ENCODE results near the gene APBA2.

Gene APBA2

GRCh38 chr15:29066838-29067237, 181.1 kb downstream of the APBA2 start:
- DNase-seq, result no peak

GRCh38 chr15:29067949-29068348, 182.2 kb downstream of the APBA2 start:
- DNase-seq, result no peak

DNA sequence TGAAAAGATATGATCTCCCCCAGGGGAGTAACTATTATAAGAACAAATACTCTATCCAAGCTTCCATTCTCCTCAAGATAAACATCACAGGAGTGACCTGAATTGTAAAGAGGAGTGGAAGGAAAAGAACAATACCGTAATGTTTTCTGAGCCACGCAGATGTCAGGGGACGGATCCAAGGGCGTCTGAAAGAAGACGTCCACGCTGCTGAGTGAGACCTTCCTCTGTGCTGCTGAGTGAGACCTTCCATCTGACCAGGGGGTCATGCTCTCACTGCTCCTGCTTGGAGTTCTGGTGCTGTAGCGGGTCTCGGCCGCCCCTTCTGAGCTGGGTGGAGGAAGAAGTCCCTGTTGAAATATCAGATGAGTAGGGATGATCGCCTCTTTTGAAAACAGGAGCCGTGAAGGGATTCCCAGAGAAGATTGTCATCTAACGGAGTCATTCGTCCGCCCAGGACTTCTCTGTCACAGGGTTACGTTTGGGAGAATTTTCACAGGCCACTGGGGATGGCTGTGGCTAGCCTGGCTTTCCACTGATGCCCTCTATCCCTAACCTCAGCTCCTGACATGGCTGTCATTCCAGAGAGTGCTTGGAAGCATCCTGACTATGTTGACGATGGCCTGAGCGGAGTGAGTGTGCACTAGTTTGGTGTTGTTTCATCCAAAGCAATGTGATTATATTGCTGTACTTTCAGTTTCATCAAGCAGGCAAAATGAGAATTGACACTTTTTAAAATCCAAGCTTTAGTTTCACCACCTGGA, 184.9 kb downstream of the APBA2 start:
- no peak for DNase-seq

- no peak for DNase-seq
These were observed 185.6 kb downstream of the APBA2 start for GRCh38 chr15:29071232-29071881.

DNA sequence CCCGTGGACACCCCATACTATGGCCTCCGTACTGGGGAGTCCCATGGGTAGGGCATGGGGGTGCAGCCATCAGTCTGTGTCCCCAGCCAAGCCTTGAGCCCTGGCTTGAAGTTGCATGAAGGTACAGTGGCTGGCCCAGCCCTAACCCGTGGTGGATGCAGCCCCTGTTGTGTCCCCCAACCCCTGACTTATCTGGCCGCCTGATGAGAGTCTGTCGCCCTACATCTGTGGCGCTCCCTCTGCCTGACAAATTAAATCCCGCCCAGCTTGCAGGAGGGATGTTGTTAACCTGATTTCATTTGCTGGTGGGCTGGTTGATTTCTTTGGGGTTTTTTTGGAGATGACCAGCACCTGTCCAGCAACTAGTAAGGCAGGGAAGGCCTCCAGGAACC, 186.1 kb downstream of the APBA2 start:
- no peak for DNase-seq

DNA sequence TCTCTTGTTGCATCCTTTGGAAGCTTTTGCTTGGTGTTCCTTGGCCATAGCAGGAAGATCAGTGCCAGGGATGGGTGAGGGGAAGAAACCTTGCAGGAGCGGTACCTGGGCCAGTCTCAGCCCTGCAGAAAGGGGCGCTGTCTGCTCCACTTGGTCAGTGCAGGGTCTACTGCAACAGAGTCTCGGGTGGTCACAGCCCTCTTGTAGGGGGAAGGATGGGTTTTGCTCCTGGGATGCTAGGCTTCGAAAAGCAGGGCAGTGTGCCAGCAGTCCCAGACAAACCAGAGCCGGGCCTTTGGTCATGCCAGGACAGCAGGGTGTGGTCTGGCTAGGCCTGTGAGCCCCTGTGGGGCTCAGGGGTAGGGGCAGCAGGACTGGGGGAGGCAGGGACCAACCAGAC, 186.7 kb downstream of the APBA2 start:
- no peak for DNase-seq

- DNase-seq, result no peak
These were observed 188.3 kb downstream of the APBA2 start for GRCh38 chr15:29074045-29074444.

GRCh38 chr15:29078541-29078940, 192.8 kb downstream of the APBA2 start:
- no peak for DNase-seq

DNA sequence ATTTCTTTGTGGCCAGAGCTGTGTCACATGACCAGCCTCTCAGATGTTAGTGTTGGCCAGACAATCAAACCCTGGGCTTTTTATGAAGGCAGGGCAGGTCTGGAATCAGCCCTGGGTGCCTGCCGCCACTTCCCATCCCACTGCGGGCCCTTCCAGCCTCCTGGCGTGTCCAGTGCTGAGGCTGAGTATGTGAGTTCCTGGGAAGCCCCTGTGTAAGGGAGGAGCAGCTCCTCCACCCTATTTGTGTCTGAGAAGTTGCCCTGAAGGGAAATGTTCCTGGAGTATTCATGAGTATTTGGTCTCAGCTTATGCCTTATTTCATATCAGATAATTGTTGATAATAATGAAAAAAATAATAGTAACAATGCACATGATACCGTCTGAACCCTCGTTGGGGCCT, 193.7 kb downstream of the APBA2 start:
- DNase-seq, result no peak

DNA sequence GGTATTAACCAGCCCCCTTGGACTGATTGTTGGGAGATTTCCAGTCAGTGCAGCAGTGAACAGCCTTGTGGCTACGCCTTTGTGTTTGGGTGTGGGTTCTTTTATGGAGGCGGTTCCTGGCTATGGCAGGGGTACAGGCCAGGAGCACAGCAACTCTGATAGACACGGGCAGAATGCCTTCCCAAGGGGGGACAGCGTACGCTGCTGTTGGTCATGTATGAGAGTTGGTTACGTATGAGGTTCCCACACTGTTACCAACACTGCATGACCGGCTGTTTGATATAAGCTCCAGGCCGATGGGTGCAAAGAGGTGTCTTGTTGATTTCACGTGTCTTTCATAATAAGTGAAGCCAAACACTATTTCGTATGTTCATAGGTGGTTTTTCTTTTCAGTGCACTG, 196.0 kb downstream of the APBA2 start:
- DNase-seq, result no peak

DNA sequence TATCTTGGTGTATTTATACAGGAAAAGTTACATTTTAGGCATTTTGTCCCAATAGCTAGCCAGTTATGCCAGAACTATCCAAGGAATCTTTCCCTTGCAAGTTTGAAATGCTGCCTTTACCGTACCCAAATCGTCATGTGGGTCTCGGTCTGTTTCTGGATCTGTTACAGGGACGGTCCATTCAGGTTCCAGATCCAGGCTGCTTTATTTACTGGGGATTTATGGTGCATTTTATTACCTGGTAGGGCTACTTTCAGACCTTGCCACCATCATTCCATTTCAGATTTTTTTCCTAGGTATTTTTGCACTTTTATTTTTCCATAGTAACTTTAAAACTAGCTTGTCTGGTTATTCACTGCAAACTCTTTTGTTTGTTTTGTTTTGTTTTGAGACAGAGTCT, 197.4 kb downstream of the APBA2 start:
- DNase-seq, result no peak

DNA sequence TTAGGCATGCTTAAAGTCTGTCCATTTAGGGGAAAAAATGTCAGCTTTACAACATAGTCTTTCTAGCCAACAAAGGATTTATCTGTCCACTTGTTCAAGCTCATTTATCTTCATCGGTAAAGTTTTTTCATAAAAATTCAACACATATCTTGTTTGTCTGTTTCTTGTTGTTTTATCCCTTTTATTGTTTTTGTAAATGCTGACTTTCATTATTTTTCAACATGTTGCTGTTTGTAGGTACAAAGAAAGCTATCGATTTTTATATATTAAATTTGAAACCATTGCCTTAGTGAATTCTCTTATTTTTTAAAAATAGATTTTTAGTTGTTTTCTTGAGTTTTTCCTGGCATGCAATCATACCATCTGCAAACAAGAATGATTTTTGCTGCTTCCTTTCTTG, 198.1 kb downstream of the APBA2 start:
- DNase-seq, result no peak

DNA sequence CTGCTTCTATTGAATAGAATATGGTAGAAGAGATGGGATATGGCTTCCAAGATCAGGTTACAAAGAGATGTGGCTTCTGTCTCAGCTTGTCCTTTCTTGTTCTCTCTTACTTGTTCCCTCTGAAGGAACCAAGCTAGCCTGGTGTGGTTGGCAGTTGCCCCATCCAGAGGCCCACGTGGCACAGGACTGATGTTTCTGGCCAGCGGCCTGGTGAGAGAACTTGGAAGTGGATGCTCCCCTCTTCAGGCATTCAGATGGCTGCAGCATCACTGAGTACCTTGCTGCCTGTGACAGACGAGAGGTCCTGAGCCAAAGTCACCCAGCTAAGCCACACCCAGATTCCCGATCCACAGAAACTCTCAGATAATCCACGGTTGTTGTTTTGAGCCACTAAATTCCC, 200.2 kb downstream of the APBA2 start:
- DNase-seq, result no peak

DNA sequence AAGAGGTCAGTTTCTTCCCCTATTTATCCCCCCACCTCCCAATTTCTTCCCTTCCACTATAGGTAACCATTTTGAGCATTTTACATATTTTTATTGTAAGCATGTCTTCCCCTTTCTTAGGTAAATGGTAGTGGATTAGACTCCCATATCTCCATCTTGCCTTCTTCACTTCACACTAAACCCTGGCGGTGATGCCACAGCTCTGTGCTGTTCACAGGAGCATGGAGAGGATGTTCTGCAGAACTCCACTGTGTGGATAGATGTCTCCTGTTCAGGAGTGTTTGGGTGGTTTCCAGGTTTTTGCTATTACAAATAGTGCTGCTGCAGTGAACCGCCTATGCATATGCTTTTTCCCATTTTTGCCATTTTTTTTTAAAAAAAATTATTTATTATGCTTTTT, 201.1 kb downstream of the APBA2 start:
- no peak for DNase-seq

DNA sequence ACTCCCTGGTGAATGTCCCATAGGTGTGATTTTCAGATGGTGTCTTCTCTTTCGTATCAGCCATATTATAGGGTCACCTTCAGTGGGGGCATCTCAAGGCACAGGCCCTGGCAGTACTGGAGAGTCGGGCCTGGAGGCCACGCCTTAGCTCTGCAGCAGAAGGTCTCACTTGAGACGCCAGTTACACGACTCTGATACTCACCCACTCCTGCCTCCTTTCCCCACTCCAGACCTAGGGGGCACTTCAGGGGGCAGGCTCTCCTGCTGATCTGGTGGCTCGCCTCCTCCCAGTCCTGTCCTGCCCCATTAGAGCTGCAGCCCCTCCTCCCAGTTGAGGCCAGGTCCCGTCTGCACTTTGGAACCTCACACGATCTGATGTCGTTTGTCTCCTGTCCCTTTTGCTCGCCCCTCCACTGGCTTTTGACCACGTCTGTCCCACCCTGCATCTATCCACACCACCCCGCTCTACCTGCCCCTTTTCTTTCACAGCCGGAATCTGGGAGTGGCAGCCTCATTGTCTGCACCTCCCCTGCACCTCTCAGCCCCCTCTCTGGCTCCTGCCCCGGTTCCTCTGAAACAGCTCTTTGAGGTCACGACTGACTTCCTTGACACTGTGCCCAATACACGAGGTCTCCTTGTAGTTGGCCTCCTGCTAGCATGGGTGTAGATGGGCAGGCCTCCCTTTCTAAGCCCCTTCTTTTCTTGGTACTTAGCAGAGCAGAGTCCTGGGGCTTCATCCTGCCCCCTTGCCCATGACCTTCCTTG, 201.9 kb downstream of the APBA2 start:
- no peak for DNase-seq

DNA sequence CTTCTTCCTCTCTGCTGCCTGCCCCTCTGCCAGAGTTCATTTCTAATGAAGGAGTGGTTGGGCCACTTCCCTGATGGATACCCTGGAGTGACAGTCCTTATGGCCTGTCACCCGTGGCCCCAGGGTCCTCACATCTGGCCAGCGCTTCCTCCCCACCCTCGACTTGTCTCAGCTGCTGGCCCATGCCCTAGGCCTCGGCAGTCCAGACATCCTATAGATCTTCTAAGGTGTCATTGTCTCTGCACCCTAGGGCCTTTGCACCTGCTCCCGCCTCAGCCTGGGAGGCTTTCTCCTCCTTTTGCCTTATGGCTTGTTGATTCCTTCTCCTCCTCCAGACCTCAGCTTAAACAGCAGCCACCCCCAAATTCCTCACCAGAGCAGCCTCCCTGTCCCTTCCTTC, 202.9 kb downstream of the APBA2 start:
- no peak for DNase-seq

- DNase-seq, result no peak
These were observed 204.2 kb downstream of the APBA2 start for GRCh38 chr15:29089731-29090616.

DNA sequence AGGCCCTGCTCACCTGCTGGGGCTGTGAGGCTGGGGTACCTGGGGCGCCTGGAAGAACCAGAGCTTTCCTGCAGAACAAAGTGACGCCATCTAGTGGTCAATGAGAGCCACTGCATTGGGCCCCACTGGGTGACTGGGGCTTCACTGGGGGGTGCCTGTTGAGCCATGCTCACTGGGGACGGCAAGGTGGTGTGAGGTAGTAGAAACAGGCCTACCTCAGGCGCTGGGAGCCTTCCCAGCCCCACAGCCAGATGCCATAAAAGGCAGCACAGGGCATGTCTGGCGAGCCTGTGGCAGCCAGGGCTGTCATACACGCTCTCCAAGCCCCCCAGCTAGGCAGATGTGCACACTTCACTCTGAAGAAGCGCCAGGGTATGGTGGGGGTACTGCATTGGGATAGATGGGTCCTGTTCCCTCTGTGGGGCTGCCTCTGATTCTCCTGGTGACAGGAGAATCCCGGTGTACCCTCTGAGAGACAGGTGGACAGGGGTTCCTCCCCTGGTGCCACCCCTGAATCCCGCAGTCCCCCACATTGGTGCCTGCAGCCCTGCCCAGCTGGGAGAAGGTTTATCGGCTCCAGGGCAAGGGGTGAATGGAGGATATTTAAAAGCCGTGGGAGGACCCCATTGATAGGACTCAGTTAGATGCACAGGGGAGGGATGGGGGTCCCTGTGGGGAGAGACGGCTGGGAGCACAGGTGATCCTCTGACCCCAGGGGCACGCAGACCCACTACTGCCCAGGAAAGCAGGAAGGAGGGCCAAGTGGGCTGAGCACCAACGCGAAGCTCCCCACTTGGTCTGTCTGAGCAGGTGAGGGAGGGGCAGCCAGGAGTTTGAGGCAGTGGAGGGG, 205.1 kb downstream of the APBA2 start:
- DNase-seq, result no peak

- no peak for DNase-seq
These were observed 205.9 kb downstream of the APBA2 start for GRCh38 chr15:29091666-29092065.

DNA sequence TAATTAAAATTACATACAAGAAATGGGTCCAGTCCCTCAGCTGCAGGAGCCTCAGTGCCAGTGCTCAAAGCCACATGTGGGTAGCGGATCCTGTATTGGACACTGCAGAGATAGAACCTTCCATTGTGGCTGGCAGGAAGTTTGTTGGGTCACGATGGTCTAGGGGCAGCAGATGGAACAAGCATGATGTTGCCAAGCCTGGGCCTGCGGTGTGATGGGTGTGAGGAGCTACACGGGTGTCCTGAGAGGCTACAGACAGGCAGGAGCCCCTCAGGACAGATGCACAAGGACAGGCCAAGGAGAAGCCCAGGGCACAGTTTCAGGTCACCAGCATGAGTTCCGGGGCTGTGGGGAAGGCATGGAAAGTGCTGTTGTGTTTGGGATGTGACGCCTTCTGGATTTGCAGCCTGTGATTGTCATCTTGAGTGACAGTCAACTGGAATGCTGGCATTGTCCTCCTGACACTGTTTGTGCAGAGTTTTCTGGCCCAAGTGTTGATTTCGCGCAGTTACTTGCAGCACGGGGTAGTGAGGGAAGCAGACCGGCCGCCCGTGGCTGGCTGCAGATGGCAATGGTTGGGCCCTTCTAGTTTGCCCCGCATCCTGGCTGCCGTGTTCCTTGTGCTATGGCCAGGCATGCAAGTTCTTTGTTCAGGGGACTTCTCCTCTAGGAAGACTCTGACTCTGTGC, 206.7 kb downstream of the APBA2 start:
- no peak for DNase-seq

- no peak for DNase-seq
These were observed 207.3 kb downstream of the APBA2 start for GRCh38 chr15:29093065-29093435.

All from NCI-H226 (cell line).